ENCODE data around the gene TSC2. TPM values are rescaled to one million over a fixed set of nuclear protein-coding genes. Genes with fewer than 3 reads are reported as not detected.
A peak's percentile ranks its signal among the peaks of the same experiment; 100 is the strongest.

TSC2 gene
- total and polyA plus RNA-seq, 9 of the 15 experiments (the other 6 are each of a cell fraction or from before 2014, with no cell fraction given) = 1.3 to 68.1 (median 16.6) TPM

DNA sequence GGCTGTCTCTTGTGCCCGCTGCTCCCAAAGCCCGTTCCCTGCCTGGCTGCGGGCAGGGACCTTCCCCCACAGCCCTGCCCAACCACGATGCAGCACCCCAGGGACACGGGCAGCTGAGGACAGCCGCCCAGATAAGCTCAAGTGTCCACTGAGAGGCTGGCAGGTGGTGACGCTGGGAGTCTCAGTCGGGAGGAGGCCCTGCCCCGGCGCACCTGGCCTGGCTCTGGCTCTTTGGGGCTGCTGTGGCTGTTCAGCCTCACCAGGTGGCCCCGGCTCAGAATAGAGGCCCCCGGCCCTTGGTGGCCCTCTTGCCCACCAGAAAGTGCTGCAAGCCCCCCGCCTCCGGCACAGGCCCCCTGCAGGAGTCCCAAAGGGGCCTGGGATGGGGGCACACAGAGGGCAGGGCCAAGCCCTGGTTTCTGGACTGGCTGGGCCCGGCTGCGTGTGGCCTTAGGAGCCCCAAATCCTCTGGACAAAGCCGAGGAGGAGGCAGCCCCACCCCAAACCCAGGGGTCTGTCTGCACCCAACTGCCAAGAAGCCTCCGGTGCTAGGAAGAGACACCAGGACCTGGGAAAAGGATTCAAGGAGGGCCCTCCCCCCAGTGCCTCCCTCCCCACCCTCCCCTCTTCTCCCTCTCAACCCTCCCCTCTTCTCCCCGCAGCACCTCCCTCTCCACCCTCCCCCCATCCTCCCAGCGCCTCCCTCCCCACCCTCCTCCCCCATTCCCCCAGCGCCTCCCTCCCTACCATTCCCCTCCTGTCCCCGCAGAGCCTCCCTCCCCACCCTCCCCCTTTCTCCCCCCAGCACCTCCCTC lies 5.4 kb upstream of the TSC2 start:
- Histone ChIP-seq H3K27ac (ENCODE audit: extremely low read depth, low read depth, low read length) (0 out of 3 replicates have a peak overlapping the region, but pooled peaks have one; percentile 15), H3K27me3 (ENCODE audit: control insufficient read depth in 2 of 2, insufficient read depth in 2 of 2, low read length in 2 of 2) (no peaks in the 10 kb centered on the region), H3K9me1 (ENCODE audit: control insufficient read depth, insufficient read depth, low read length) (no peaks in the 10 kb centered on the region), H3K4me3 (no peak overlapping the region), H3K4me1 (replicated peaks in 1 of 2; ENCODE audit: control insufficient read depth in 2 of 2, insufficient read depth in 2 of 2, low read length in 2 of 2) (peaks cover 7 to 86% of the 10 kb centered on the region in 2 experiments; a peak in 4 of 5 replicates), H3K36me3 (ENCODE audit: control insufficient read depth, insufficient read depth, low read length) (peaks cover 35% of the 10 kb centered on the region; the same call in 1 of the 3 replicates), H2AFZ (ENCODE audit: low read depth, low read length) (no peak overlapping the region), H4K20me1 (replicated peaks; ENCODE audit: control insufficient read depth, insufficient read depth, low read length) (no peaks in the 10 kb centered on the region), H3K79me2 (ENCODE audit: control insufficient read depth, insufficient read depth, low read length) (peaks cover 7% of the 10 kb centered on the region; the same call in 2 of the 3 replicates), H3K4me2 (ENCODE audit: insufficient read depth, low read length) (no peak overlapping the region), H3K9ac (ENCODE audit: insufficient read depth in 1 of 2, low read depth in 2 of 2, low read length in 2 of 2) (peak overlapping the region in 1 of 2 experiments; percentile 76; a peak in 2 of 4 replicates), H3K9me3 (replicated peaks; ENCODE audit: control insufficient read depth, insufficient read depth, low read depth, low read length) (no peaks in the 10 kb centered on the region)
- POLR2A ChIA-PET = interaction anchor here (1.0 kb wide), 1 partner anchor 113 kb away, joined by 3 read pairs; the partner anchor contains the start of gene TRAF7
- WGBS (ENCODE audit: insufficient coverage, low coverage, missing lambda C conversion rate) = 84% methylated on average over 16 of the region's 22 CpGs
- DNase-seq (ENCODE audit: extremely low read depth in 1 of 4, low spot score in 3 of 4) (peak; percentile 55 to 81 (median 69)), ATAC-seq (no peak), FAIRE-seq (no peak)
- CTCF ChIA-PET (ENCODE audit: low intra/inter-chr PET ratio) = no interaction called here
- intact Hi-C loops (cut with micrococcal nuclease) (no loop called here), in situ Hi-C loops (cut with MboI) (no loop called here)
- no TSS peak for BruUV-seq (replicated peaks)
- TF ChIP-seq POLR2G (IDR thresholded peaks at IDR 0.05; ENCODE audit: low read depth, low read length) = 0 out of 2 replicates have a peak, but pooled peaks have one; percentile 41
- no peak for TF ChIP-seq CBFB (CRISPR knock-in tag; IDR thresholded peaks at IDR 0.05)
- no peak for TF ChIP-seq FOXM1 (IDR thresholded peaks at IDR 0.05; ENCODE audit: low read depth)
- TF ChIP-seq FOXM1 (CRISPR knock-in tag; IDR thresholded peaks at IDR 0.05; ENCODE audit: low read depth) = no peak
- TF ChIP-seq, protein P1, sequence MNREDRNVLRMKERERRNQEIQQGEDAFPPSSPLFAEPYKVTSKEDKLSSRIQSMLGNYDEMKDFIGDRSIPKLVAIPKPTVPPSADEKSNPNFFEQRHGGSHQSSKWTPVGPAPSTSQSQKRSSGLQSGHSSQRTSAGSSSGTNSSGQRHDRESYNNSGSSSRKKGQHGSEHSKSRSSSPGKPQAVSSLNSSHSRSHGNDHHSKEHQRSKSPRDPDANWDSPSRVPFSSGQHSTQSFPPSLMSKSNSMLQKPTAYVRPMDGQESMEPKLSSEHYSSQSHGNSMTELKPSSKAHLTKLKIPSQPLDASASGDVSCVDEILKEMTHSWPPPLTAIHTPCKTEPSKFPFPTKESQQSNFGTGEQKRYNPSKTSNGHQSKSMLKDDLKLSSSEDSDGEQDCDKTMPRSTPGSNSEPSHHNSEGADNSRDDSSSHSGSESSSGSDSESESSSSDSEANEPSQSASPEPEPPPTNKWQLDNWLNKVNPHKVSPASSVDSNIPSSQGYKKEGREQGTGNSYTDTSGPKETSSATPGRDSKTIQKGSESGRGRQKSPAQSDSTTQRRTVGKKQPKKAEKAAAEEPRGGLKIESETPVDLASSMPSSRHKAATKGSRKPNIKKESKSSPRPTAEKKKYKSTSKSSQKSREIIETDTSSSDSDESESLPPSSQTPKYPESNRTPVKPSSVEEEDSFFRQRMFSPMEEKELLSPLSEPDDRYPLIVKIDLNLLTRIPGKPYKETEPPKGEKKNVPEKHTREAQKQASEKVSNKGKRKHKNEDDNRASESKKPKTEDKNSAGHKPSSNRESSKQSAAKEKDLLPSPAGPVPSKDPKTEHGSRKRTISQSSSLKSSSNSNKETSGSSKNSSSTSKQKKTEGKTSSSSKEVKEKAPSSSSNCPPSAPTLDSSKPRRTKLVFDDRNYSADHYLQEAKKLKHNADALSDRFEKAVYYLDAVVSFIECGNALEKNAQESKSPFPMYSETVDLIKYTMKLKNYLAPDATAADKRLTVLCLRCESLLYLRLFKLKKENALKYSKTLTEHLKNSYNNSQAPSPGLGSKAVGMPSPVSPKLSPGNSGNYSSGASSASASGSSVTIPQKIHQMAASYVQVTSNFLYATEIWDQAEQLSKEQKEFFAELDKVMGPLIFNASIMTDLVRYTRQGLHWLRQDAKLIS (CRISPR knock-in tag; IDR thresholded peaks at IDR 0.05) = no peak
- TF ChIP-seq GABPA (tag; conservative IDR thresholded peaks at IDR 0.05; ENCODE audit: low read depth) = no peak
- TF ChIP-seq ZFP36 (IDR thresholded peaks at IDR 0.05; ENCODE audit: low read depth, low read length, partially characterized antibody) = no peak

All from K562 (cell line).